ENCODE measurements around the gene TUBGCP3.

TUBGCP3 gene

GRCh38 chr13:112474869-112475268 lies 113.1 kb downstream of the TUBGCP3 start:
- DNase-seq, result no peak

GRCh38 chr13:112473818-112474217 lies 114.1 kb downstream of the TUBGCP3 start:
- no peak for DNase-seq

GRCh38 chr13:112469071-112469745 lies 118.7 kb downstream of the TUBGCP3 start:
- no peak for DNase-seq

- DNase-seq, result no peak
Observed at GRCh38 chr13:112468069-112468468, 119.9 kb downstream of the TUBGCP3 start.

GRCh38 chr13:112467236-112467635 lies 120.7 kb downstream of the TUBGCP3 start:
- DNase-seq, result no peak

- DNase-seq, result no peak
Observed at GRCh38 chr13:112466132-112467058, 121.6 kb downstream of the TUBGCP3 start.

GRCh38 chr13:112465251-112466131 lies 122.5 kb downstream of the TUBGCP3 start:
- no peak for DNase-seq

- DNase-seq, result no peak
Observed at GRCh38 chr13:112464720-112465119, 123.2 kb downstream of the TUBGCP3 start.

GRCh38 chr13:112462408-112462807 lies 125.5 kb downstream of the TUBGCP3 start:
- DNase-seq, result no peak

- no peak for DNase-seq
Observed at GRCh38 chr13:112457485-112457884, 130.5 kb downstream of the TUBGCP3 start.

- no peak for DNase-seq
Observed at GRCh38 chr13:112457081-112457480, 130.9 kb downstream of the TUBGCP3 start.

GRCh38 chr13:112456138-112457056 lies 131.6 kb downstream of the TUBGCP3 start:
- DNase-seq, result no peak

GRCh38 chr13:112455476-112456059 lies 132.4 kb downstream of the TUBGCP3 start:
- no peak for DNase-seq

- DNase-seq, result no peak
Observed at GRCh38 chr13:112454648-112455334, 133.2 kb downstream of the TUBGCP3 start.

- no peak for DNase-seq
Observed at GRCh38 chr13:112453874-112454647, 133.9 kb downstream of the TUBGCP3 start.

GRCh38 chr13:112453207-112453829 lies 134.6 kb downstream of the TUBGCP3 start:
- DNase-seq, result no peak

GRCh38 chr13:112452380-112453206 lies 135.4 kb downstream of the TUBGCP3 start:
- no peak for DNase-seq

GRCh38 chr13:112451512-112452379 lies 136.2 kb downstream of the TUBGCP3 start:
- DNase-seq, result no peak
